ENCODE data around the gene RIT1. TPM values are rescaled to one million over a fixed set of nuclear protein-coding genes. Genes with fewer than 3 reads are reported as not detected.

Gene RIT1
- total RNA-seq, 1 experiment from 2014 or later = 21.9 TPM

GRCh38 chr1:155884031-155884960, 26.9 kb downstream of the RIT1 start:
- no TSS peak for BruUV-seq (replicated peaks)
- intact Hi-C loops (cut with micrococcal nuclease; ENCODE audit: unreplicated experiment) = no loop called here
- H3K27me3 Mint-ChIP-seq (ENCODE audit: insufficient read depth, unreplicated experiment) = peaks cover 3% of the 10 kb centered on the region
- TF ChIP-seq CTCF (IDR thresholded peaks at IDR 0.05; ENCODE audit: insufficient read depth in 1 of 2, low read depth in 1 of 2, low read length in 1 of 2, severe bottlenecking in 1 of 2, unreplicated experiment in 1 of 2) = no peak
- Histone ChIP-seq H3K9me3 (no peaks in the 10 kb centered on the region), H3K4me1 (peaks cover 12% of the 10 kb centered on the region; the same call in 1 of the 2 replicates), H3K27me3 (replicated peaks; ENCODE audit: control insufficient read depth, insufficient read depth, low read length) (no peaks in the 10 kb centered on the region), H3K4me3 (ENCODE audit: low read depth, low read length) (no peak overlapping the region), H3K36me3 (ENCODE audit: control insufficient read depth, insufficient read depth, low read length) (no peaks in the 10 kb centered on the region)
- ChIA-PET POLR2A (no interaction called here), CTCF (no interaction called here)
- H3K9me3 Mint-ChIP-seq (ENCODE audit: unreplicated experiment) = no peaks in the 10 kb centered on the region
- no peak for DNase-seq
- no peak overlapping the region for H3K27ac Mint-ChIP-seq (ENCODE audit: unreplicated experiment)
- H3K4me3 Mint-ChIP-seq (ENCODE audit: unreplicated experiment) = no peak overlapping the region
- H3K4me1 Mint-ChIP-seq (ENCODE audit: low read depth, unreplicated experiment) = no peaks in the 10 kb centered on the region
- H3K36me3 Mint-ChIP-seq (ENCODE audit: insufficient read depth, unreplicated experiment) = no peaks in the 10 kb centered on the region

- no TSS peak for BruUV-seq (replicated peaks)
- no peaks in the 10 kb centered on the region for H3K9me3 ChIP-seq
- H3K4me3 ChIP-seq (ENCODE audit: low read depth, low read length) = no peak overlapping the region
- DNase-seq = no peak
- Mint-ChIP-seq H3K27me3 (ENCODE audit: insufficient read depth, unreplicated experiment) (peaks cover 3% of the 10 kb centered on the region), H3K4me3 (ENCODE audit: unreplicated experiment) (no peak overlapping the region), H3K9me3 (ENCODE audit: unreplicated experiment) (no peaks in the 10 kb centered on the region), H3K36me3 (ENCODE audit: insufficient read depth, unreplicated experiment) (no peaks in the 10 kb centered on the region), H3K4me1 (ENCODE audit: low read depth, unreplicated experiment) (no peaks in the 10 kb centered on the region), H3K27ac (ENCODE audit: unreplicated experiment) (no peak overlapping the region)
- no peaks in the 10 kb centered on the region for H3K27me3 ChIP-seq (replicated peaks; ENCODE audit: control insufficient read depth, insufficient read depth, low read length)
- intact Hi-C loops (cut with micrococcal nuclease; ENCODE audit: unreplicated experiment) = no loop called here
- ChIA-PET POLR2A (no interaction called here), CTCF (no interaction called here)
- TF ChIP-seq CTCF (IDR thresholded peaks at IDR 0.05; ENCODE audit: insufficient read depth in 1 of 2, low read depth in 1 of 2, low read length in 1 of 2, severe bottlenecking in 1 of 2, unreplicated experiment in 1 of 2) = no peak
- H3K36me3 ChIP-seq (ENCODE audit: control insufficient read depth, insufficient read depth, low read length) = no peaks in the 10 kb centered on the region
- H3K4me1 ChIP-seq = peaks cover 12% of the 10 kb centered on the region; the same call in 1 of the 2 replicates
Observed at GRCh38 chr1:155882766-155883165, 28.4 kb downstream of the RIT1 start.

GRCh38 chr1:155882235-155882634, 28.9 kb downstream of the RIT1 start:
- H3K27me3 ChIP-seq (replicated peaks; ENCODE audit: control insufficient read depth, insufficient read depth, low read length) = no peaks in the 10 kb centered on the region
- H3K27me3 Mint-ChIP-seq (ENCODE audit: insufficient read depth, unreplicated experiment) = peaks cover 3% of the 10 kb centered on the region
- ChIA-PET CTCF (no interaction called here), POLR2A (no interaction called here)
- no peaks in the 10 kb centered on the region for H3K9me3 Mint-ChIP-seq (ENCODE audit: unreplicated experiment)
- H3K4me3 Mint-ChIP-seq (ENCODE audit: unreplicated experiment) = no peak overlapping the region
- no peaks in the 10 kb centered on the region for H3K9me3 ChIP-seq
- peaks cover 12% of the 10 kb centered on the region; the same call in 1 of the 2 replicates for H3K4me1 ChIP-seq
- no TSS peak for BruUV-seq (replicated peaks)
- no peak overlapping the region for H3K4me3 ChIP-seq (ENCODE audit: low read depth, low read length)
- H3K4me1 Mint-ChIP-seq (ENCODE audit: low read depth, unreplicated experiment) = no peaks in the 10 kb centered on the region
- no peak overlapping the region for H3K27ac Mint-ChIP-seq (ENCODE audit: unreplicated experiment)
- TF ChIP-seq CTCF (IDR thresholded peaks at IDR 0.05; ENCODE audit: insufficient read depth in 1 of 2, low read depth in 1 of 2, low read length in 1 of 2, severe bottlenecking in 1 of 2, unreplicated experiment in 1 of 2) = no peak
- H3K36me3 Mint-ChIP-seq (ENCODE audit: insufficient read depth, unreplicated experiment) = no peaks in the 10 kb centered on the region
- intact Hi-C loops (cut with micrococcal nuclease; ENCODE audit: unreplicated experiment) = no loop called here
- DNase-seq = no peak
- no peaks in the 10 kb centered on the region for H3K36me3 ChIP-seq (ENCODE audit: control insufficient read depth, insufficient read depth, low read length)
